ENCODE results near the gene SNAI1.

GRCh38 chr20:50027611-50028105 is 44.9 kb downstream of the SNAI1 start:
- TF ChIP-seq RARB (CRISPR knock-in tag; IDR thresholded peaks at IDR 0.05) = no peak
- TF ChIP-seq, protein P1, sequence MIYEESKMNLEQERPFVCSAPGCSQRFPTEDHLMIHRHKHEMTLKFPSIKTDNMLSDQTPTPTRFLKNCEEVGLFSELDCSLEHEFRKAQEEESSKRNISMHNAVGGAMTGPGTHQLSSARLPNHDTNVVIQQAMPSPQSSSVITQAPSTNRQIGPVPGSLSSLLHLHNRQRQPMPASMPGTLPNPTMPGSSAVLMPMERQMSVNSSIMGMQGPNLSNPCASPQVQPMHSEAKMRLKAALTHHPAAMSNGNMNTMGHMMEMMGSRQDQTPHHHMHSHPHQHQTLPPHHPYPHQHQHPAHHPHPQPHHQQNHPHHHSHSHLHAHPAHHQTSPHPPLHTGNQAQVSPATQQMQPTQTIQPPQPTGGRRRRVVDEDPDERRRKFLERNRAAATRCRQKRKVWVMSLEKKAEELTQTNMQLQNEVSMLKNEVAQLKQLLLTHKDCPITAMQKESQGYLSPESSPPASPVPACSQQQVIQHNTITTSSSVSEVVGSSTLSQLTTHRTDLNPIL (CRISPR knock-in tag; IDR thresholded peaks at IDR 0.05; ENCODE audit: low read depth) = no peak
- TF ChIP-seq TOX (CRISPR knock-in tag; IDR thresholded peaks at IDR 0.05; ENCODE audit: borderline replicate concordance) = no peak
